ENCODE measurements around the gene CELF4.

Gene CELF4

GRCh38 chr18:37343542-37343851 lies 222.1 kb downstream of the CELF4 start:
- TF ChIP-seq CTCF (IDR thresholded peaks at IDR 0.05; ENCODE audit: low read depth, low read length) = no peak
- H3K27me3 ChIP-seq (ENCODE audit: insufficient read depth, low read depth, severe bottlenecking) = no peaks in the 10 kb centered on the region
- H3K9me3 ChIP-seq (ENCODE audit: severe bottlenecking) = no peaks in the 10 kb centered on the region
- no peak for DNase-seq
- no peak overlapping the region for H3K4me3 ChIP-seq (ENCODE audit: low read depth, low read length)
- no peaks in the 10 kb centered on the region for H3K36me3 ChIP-seq
- no peak overlapping the region for H3K27ac ChIP-seq

GRCh38 chr18:37341473-37342086 lies 224.0 kb downstream of the CELF4 start:
- Histone ChIP-seq H3K27me3 (ENCODE audit: insufficient read depth, low read depth, severe bottlenecking) (no peaks in the 10 kb centered on the region), H3K36me3 (no peaks in the 10 kb centered on the region), H3K9me3 (ENCODE audit: severe bottlenecking) (no peaks in the 10 kb centered on the region), H3K4me3 (ENCODE audit: low read depth, low read length) (no peak overlapping the region), H3K27ac (no peak overlapping the region)
- no peak for TF ChIP-seq CTCF (IDR thresholded peaks at IDR 0.05; ENCODE audit: low read depth, low read length)
- no peak for DNase-seq

GRCh38 chr18:37341016-37341415 lies 224.6 kb downstream of the CELF4 start:
- no peak overlapping the region for H3K4me3 ChIP-seq (ENCODE audit: low read depth, low read length)
- no peaks in the 10 kb centered on the region for H3K27me3 ChIP-seq (ENCODE audit: insufficient read depth, low read depth, severe bottlenecking)
- DNase-seq = no peak
- H3K9me3 ChIP-seq (ENCODE audit: severe bottlenecking) = no peaks in the 10 kb centered on the region
- no peak overlapping the region for H3K27ac ChIP-seq
- H3K36me3 ChIP-seq = no peaks in the 10 kb centered on the region
- no peak for TF ChIP-seq CTCF (IDR thresholded peaks at IDR 0.05; ENCODE audit: low read depth, low read length)

GRCh38 chr18:37339701-37340215 lies 225.8 kb downstream of the CELF4 start:
- no peaks in the 10 kb centered on the region for H3K27me3 ChIP-seq (ENCODE audit: insufficient read depth, low read depth, severe bottlenecking)
- no peak overlapping the region for H3K27ac ChIP-seq
- no peak for DNase-seq
- no peaks in the 10 kb centered on the region for H3K36me3 ChIP-seq
- H3K4me3 ChIP-seq (ENCODE audit: low read depth, low read length) = no peak overlapping the region
- no peaks in the 10 kb centered on the region for H3K9me3 ChIP-seq (ENCODE audit: severe bottlenecking)
- TF ChIP-seq CTCF (IDR thresholded peaks at IDR 0.05; ENCODE audit: low read depth, low read length) = no peak

- no peaks in the 10 kb centered on the region for H3K36me3 ChIP-seq
- H3K9me3 ChIP-seq (ENCODE audit: severe bottlenecking) = no peaks in the 10 kb centered on the region
- no peak overlapping the region for H3K27ac ChIP-seq
- no peaks in the 10 kb centered on the region for H3K27me3 ChIP-seq (ENCODE audit: insufficient read depth, low read depth, severe bottlenecking)
- no peak for DNase-seq
- TF ChIP-seq CTCF (IDR thresholded peaks at IDR 0.05; ENCODE audit: low read depth, low read length) = no peak
- H3K4me3 ChIP-seq (ENCODE audit: low read depth, low read length) = no peak overlapping the region
Measured at GRCh38 chr18:37336568-37337285, 228.9 kb downstream of the CELF4 start.

GRCh38 chr18:37335409-37335736 lies 230.2 kb downstream of the CELF4 start:
- no peak overlapping the region for H3K27ac ChIP-seq
- H3K9me3 ChIP-seq (ENCODE audit: severe bottlenecking) = no peaks in the 10 kb centered on the region
- no peak overlapping the region for H3K4me3 ChIP-seq (ENCODE audit: low read depth, low read length)
- TF ChIP-seq CTCF (IDR thresholded peaks at IDR 0.05; ENCODE audit: low read depth, low read length) = peak; percentile 87
- no peaks in the 10 kb centered on the region for H3K27me3 ChIP-seq (ENCODE audit: insufficient read depth, low read depth, severe bottlenecking)
- H3K36me3 ChIP-seq = no peaks in the 10 kb centered on the region
- peak; percentile 43 for DNase-seq
